Gastroesophageal sphincter (tissue), 4 donors: Measurements from ENCODE around the gene ECHS1. TPM values are rescaled to one million over a fixed set of nuclear protein-coding genes. Genes with fewer than 3 reads are reported as not detected.

Source experiments
- ATAC-seq: fragments of 150-250 bp; one replicate; pipeline ENCODE4 v1.9.1; 2016; ENCODE audit warnings: mild to moderate bottlenecking, moderate library complexity
- H3K27ac ChIP-seq, 4 donors: fragments of 200-600 bp; sonication (generic) in 3 of 4; 1 replicate in 3 of 4; 2 replicates in 1 of 4; pipeline ENCODE4 v1.5.1; 2016 to 2019
- H3K27me3 ChIP-seq: fragments of 200-600 bp; sonication (generic); one replicate; pipeline ENCODE4 v1.5.1; 2019
- H3K36me3 ChIP-seq, 2 donors: fragments of 200-600 bp; sonication (generic); one replicate each; pipeline ENCODE4 v1.5.1; 2019; ENCODE audit warnings: control low read depth in 1 of 2
- H3K4me1 ChIP-seq, 3 donors: fragments of 200-600 bp; sonication (generic); 1 replicate in 2 of 3; 2 replicates in 1 of 3; pipeline ENCODE4 v1.5.1; 2016 to 2019; ENCODE audit warnings: control low read depth in 2 of 3
- H3K4me3 ChIP-seq, 2 donors: fragments of 200-600 bp; sonication (generic); one replicate each; pipeline ENCODE4 v1.5.1; 2019; ENCODE audit warnings: mild to moderate bottlenecking in 1 of 2, moderate library complexity in 1 of 2
- H3K9me3 ChIP-seq, 3 donors: fragments of 200-600 bp; sonication (generic); one replicate each; pipeline ENCODE4 v1.5.1; 2017 to 2019; ENCODE audit warnings: control low read depth in 2 of 3
- CTCF ChIP-seq, 4 experiments: fragments of 200-600 bp in 2 of 4; fragments of 450-650 bp in 2 of 4; sonication (generic) in 1 of 4; IDR thresholded peaks; one replicate each; pipeline ENCODE4 v1.5.1; 2017 to 2019; ENCODE audit warnings: antibody characterized with exemption in 4 of 4, mild to moderate bottlenecking in 2 of 4, moderate library complexity in 2 of 4
- EP300 ChIP-seq: sonication (generic); formaldehyde crosslinking; IDR thresholded peaks from one replicate; pipeline ENCODE4 v1.6.1; 2017; ENCODE audit warnings: antibody characterized with exemption, mild to moderate bottlenecking
- POLR2A ChIP-seq, 2 donors: fragments of 450-650 bp; IDR thresholded peaks; one replicate each; pipeline ENCODE4 v1.6.1; 2017; ENCODE audit warnings: antibody characterized with exemption in 2 of 2, mild to moderate bottlenecking in 2 of 2, moderate library complexity in 1 of 2
- POLR2AphosphoS5 ChIP-seq: sonication (generic); formaldehyde crosslinking; IDR thresholded peaks from one replicate; pipeline ENCODE4 v1.6.1; 2017; ENCODE audit warnings: antibody characterized with exemption
- WGBS, 2 donors: methylation state at CpG; one replicate each; pipeline ENCODE4 v1.1.5; 2018; ENCODE audit warnings: low coverage in 1 of 2; 5-methylcytosine and 5-hydroxymethylcytosine counted together
- total RNA-seq, 4 donors: library from RNA; depleted of rRNA; stranded (reverse); fragments of >200 nt; gene quantifications; one replicate each; pipeline ENCODE4 v1.1.0, GENCODE V29; 2016

Gene ECHS1
- total RNA-seq, 4 donors from 2014 or later = 67.7 to 81.8 (median 72.4) TPM

- WGBS, 2 donors = 83 to 88% methylated on average over 5 of the region's 15 CpGs
- Histone ChIP-seq H3K36me3 (no peaks in the 10 kb centered on the region), H3K4me1 (peaks cover 3 to 34% (median 19%) of the 10 kb centered on the region in 3 donors), H3K4me3 (no peak overlapping the region), H3K27ac (no peak overlapping the region), H3K9me3 (no peaks in the 10 kb centered on the region), H3K27me3 (peaks cover 92% of the 10 kb centered on the region)
- ATAC-seq = no peak
- no peak for TF ChIP-seq POLR2AphosphoS5
- TF ChIP-seq POLR2A (IDR thresholded peaks at IDR 0.05) = no peak
- TF ChIP-seq EP300 = no peak
- no peak for TF ChIP-seq CTCF (IDR thresholded peaks at IDR 0.05)
These were observed 44.5 kb downstream of the ECHS1 start for GRCh38 chr10:133328358-133329343.

DNA sequence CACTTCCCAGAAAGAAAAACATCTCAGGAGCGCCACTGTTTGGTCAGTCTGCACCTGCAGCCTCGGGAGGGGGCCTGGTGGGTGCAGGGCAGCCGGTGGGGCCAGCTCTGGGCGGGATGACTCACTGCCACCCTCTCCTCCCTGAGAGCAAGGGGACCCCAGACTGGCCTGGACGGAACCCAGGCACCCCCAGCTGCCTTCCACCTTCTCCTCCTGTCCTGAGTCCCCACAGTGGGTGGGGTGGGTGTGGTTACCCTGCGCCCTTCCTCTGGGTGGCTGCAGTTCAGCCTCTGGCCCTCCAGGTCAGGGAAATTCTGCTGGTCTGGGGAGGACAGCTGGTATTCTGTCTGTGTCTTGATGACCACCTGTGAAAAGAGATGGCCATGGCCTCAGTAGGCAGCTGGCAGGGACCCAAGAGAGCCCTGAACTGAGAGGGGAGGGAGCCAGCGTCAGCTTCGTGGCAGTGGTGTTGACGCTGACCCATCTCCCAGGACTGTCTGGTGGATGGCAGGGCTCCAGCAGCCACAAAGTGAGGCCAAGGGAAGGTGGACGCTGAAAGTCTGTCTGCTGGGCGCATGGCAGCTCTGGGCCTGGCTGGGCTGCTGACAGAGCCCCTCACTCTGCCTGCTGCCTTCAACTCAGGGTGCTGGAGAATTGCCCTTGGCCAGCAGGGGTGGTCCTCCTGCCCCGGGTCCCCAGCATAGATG, 45.4 kb downstream of the ECHS1 start:
- WGBS, 2 donors = no CpG with 5 or more reads among the region's 12 CpGs
- H3K27ac ChIP-seq = no peak overlapping the region
- H3K9me3 ChIP-seq = no peaks in the 10 kb centered on the region
- no peak overlapping the region for H3K4me3 ChIP-seq
- H3K36me3 ChIP-seq = no peaks in the 10 kb centered on the region
- no peak for ATAC-seq
- TF ChIP-seq EP300 (no peak), POLR2AphosphoS5 (no peak)
- peaks cover 84% of the 10 kb centered on the region for H3K27me3 ChIP-seq
- peaks cover 3 to 34% (median 19%) of the 10 kb centered on the region in 3 donors for H3K4me1 ChIP-seq

DNA sequence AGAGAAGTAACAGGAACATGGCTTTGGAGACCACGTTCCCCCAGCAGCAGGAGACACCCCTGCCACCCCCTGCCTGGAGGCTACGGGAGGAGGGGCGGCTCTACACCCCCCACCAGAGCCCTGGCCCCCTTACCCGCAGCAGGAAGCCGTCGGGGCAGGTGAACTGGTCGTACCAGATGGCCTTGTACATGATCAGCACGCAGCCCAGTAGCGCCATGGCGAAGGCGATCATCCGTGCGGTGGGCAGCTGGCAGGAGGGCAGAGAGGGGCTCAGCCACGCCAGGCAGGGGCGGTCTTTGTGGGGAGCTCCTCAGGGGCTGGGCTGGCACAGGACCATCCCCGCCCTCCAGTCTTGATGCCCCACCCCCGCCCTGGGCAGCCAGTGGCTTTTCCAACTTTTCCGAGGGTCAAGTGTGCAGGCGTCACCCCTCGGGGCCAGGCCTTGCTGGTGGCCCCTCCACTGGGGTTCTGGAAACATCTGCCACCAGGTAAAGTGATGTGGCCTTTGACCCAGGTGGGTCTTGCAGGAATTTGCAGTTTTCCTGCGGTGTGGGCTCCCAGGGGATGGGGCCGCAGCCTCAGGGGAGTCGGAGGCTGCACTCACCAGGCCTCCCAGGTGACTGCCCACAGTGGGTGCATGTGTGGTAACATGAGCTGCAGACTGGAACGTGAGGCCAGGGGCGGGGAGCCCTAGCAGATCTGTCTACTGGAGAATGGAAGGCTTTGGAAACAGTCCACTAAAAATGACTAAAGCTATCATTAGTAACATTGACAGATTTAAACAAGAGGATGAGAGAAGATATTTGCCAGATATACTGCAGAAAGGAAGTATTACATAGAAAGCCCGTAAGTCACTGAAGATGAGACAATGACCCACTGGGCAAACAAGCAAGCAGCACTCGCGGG, 46.2 kb downstream of the ECHS1 start:
- no peaks in the 10 kb centered on the region for H3K36me3 ChIP-seq
- H3K4me3 ChIP-seq = no peak overlapping the region
- 11 to 37% methylated on average over 5 of the region's 28 CpGs for WGBS, 2 donors
- ATAC-seq = no peak
- H3K27ac ChIP-seq = no peak overlapping the region
- TF ChIP-seq POLR2A (IDR thresholded peaks at IDR 0.05) = no peak
- no peak for TF ChIP-seq POLR2AphosphoS5
- no peak for TF ChIP-seq EP300
- no peak for TF ChIP-seq CTCF (IDR thresholded peaks at IDR 0.05)
- H3K9me3 ChIP-seq = no peaks in the 10 kb centered on the region
- H3K27me3 ChIP-seq = peaks cover 76% of the 10 kb centered on the region
- peaks cover 3 to 34% (median 19%) of the 10 kb centered on the region in 3 donors for H3K4me1 ChIP-seq

GRCh38 chr10:133326223-133326551, 47.0 kb downstream of the ECHS1 start:
- H3K27ac ChIP-seq = peak overlapping the region in 1 of 4 donors; percentile 64
- no peaks in the 10 kb centered on the region for H3K36me3 ChIP-seq
- peaks cover 3 to 34% (median 19%) of the 10 kb centered on the region in 3 donors for H3K4me1 ChIP-seq
- H3K9me3 ChIP-seq = no peaks in the 10 kb centered on the region
- no peak for ATAC-seq
- peak overlapping the region in 1 of 2 donors; percentile 59 for H3K4me3 ChIP-seq
- H3K27me3 ChIP-seq = peaks cover 71% of the 10 kb centered on the region
- TF ChIP-seq EP300 (no peak), POLR2A (IDR thresholded peaks at IDR 0.05) (no peak), POLR2AphosphoS5 (no peak), CTCF (IDR thresholded peaks at IDR 0.05) (no peak)
- no CpG with 5 or more reads among the region's 9 CpGs for WGBS, 2 donors
